Activated T-cell treated with anti-CD3 and anti-CD28 coated beads for 4 hours (primary cell): ENCODE results near the gene VAV3.

Experiments used
- DNase-seq: peaks from one replicate; pipeline ENCODE4 v3.0.0-alpha.2; 2020

VAV3 gene

DNA sequence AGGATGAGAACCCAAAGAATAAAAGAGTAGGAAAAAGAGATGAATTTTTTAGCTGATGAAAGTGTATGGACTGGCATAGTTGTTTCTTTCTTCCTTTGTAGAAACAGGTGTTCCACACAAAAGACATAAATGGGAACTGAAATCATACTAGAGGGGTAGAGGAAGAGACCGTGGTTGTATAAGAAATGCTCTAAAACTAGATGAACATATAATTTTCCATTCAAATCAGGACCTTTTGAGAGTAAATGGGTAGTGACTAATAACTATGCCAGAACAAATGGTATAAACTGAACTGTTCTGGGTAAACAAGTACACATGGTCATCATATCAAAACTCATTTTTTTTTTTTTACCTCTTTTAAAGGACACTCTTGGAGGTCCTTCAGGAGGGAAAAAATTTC lies 344.2 kb downstream of the VAV3 start:
- no peak for DNase-seq

DNA sequence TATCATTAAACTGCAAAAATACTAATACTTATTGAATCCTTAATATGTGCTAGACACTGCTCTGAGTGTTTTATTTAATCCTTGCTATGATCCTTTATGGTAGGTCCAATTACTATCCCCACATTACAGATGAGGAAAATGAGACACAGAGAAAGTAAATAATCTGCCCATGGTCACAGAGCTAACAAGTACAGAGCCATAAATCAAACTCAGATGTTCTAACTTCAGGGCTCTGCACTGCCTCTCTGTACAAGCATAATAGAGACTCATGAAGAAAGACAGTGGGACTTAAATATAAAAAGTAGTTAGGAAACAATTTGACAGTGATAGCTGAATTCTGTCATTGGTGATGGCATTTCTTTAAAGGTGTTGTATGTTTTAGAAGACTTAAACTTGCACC lies 346.4 kb downstream of the VAV3 start:
- DNase-seq = no peak

DNA sequence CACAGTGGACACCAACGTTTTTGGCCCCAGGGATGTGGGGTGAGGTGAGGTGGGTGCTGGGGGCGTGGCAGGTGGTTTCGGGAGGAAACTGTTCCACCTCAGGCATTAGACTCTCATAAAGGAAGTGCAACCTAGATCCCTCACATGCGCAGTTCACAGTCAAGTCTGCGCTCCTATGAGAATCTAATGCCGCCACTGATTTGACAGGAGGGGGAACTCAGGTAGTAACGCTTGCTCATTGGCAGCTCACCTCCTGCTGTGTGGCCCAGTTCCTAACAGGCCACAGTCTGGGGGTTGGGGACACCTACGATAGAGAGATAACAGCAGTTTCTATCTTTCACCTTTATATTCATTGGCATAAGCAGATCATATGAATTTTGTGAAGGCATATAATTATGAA lies 347.1 kb downstream of the VAV3 start:
- DNase-seq = no peak

DNA sequence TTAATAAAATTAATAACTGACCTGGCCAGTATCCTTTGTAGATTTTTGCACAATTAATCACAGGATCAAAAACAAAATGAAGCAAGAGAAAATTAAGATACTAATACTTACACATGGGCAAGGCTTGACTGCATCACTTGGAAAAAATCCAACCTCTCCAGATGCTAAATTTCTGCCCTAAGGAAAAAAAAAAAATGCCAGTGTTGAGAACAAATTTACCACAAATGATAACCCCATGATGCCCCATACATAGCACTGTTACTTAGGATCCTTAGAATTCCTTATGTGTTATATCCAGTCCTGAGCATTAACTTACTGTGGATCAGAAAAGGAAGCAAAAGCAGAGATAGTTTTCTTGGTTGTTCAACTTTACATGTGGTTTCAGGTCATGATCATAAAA lies 347.5 kb downstream of the VAV3 start:
- DNase-seq = no peak

DNA sequence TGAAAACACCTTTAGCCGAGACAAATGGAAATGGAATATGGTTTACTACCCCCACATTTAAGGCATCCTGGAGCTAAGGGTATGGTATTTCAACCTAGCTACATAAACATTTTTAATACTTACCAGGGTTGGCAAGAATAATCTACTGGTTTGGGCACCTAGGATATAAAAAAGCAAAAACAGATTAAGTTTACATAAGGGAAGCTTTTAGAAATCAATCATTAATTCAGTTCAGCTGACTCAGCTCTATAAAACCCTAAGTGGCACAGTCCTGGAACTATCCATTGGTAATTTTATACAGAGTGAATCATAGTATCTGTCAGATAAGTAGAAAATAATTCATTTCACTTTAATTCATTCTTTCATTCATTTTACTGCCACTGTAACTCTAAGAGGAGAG lies 355.2 kb downstream of the VAV3 start:
- no peak for DNase-seq

DNA sequence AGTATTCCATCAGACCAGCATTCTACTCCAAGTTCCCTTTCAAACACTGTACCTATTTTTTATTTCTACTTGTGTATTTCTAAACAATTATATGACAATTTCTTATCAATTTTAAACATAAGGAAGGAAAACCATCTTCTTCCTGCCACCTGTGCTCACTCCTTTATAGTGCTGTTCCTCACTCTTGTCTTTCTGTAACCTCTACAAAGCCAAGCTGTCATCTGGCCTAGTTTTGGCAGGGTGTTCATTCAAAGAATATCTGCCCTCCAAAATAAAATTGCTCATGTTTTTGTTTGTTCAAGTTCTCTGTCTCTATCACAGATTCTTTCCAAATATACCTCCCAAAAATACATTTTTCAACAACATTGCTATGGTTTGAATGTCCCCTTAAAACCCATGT lies 360.2 kb downstream of the VAV3 start:
- DNase-seq = no peak

DNA sequence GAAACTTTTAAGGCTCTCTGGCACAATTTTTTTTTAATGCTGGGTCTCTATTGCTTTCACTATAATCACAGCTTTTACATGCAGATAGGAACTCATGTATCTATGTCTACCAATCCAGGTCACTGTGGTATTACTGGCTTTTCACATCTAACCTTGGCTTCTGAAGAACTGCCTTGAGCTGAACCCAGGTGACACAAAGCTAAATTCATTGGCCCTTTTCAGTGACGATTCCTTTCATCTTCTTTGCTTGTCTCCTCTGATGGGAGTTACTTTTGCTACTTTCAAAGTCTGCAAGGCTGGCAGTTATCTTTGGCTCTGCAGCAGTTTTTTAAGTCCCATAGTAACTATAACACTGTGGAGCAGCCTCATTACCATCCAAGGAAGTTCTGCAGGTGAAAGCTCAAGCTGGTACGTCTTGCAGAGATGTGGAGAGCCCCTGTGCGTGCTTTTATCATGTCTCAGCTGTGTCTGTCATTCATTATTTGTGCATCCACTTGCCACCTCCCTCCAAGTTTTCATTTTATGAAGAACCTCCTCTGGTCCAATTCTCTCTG lies 364.3 kb downstream of the VAV3 start:
- DNase-seq = no peak

DNA sequence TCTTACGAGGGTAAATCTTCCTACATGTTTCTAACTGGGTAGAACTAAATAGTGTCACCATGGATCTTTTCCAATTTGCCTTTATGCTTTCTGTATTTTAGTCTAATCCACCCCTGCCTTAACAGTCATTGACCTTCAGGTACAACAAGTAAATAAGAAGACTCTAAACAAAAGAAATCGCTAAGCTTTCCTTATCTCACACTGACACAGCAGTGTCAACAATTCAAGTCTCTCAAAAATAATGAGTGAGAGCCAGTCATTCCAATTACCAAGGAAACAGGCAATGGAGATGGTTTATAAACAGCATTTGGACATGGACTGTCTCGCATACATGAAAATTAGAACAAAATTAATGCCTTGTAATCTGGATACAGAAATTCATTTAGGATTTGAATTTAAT lies 365.8 kb downstream of the VAV3 start:
- no peak for DNase-seq

DNA sequence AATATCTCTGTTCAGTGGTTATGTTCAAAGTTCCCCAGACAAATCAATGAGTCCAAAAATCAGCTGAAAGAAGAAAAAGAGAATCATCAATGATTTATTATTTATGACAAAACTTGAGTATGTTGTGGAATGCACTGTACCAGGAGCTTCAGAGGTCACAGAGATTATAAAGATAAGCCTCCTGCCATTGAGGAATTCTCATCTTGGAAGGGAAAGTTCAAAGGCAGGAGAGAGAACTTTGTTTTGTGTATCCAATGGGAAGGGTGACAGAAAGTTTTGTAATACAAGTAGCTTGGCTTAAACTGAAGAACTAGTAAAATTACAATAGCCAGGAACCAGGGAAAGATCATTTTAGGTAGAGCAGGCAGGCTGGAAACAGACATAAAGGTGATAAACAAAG lies 367.7 kb downstream of the VAV3 start:
- DNase-seq = no peak

DNA sequence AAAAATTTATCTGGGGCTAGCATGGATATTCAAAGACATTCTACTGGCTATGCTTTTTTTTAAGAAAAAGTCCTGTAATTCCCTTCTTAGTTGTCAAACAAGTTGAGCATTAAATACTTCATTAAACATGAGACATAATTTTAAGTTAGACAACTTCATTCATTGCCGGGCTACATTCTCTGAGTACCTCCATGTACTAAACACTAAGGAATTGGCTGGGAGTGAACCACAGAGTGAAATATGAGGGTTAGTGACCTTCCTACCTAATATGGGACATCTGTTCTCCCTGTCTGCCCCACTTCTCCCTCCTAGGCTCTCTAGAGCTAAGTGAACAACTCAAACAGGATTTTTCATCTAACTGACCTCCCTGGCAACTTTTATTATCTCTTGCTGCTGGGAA lies 370.4 kb downstream of the VAV3 start:
- no peak for DNase-seq

DNA sequence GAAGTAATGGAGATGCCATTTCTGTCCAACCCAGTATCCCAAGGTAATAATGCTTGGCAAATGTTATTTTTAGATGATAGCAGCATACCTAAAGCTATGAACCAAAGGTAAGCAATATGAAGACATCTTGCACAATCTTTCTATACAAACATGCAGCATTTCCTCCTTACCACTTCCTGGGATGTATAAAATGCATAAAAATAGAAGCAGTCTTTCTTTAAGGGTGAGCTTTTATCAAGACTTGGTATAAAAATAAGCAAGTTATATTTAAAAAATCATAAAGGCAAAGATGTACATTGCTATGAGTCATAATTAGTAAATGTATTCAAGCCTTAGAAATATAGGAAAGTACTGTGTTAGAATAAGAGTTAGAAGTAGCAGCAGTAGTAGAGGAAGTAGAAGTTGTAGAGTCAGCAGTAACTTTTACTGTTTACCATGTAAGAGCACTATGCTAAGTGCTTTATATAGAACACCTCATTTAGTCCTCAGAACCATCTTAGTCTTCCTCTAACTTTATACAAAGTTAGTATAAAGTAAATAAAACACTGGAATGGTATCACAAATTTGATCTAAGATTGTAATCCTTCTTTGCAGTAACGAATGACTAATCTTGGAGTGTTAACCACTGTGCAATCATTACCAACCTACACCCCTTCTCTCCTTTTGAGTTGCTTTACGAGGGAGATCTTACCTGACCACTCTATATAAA lies 371.3 kb downstream of the VAV3 start:
- no peak for DNase-seq

DNA sequence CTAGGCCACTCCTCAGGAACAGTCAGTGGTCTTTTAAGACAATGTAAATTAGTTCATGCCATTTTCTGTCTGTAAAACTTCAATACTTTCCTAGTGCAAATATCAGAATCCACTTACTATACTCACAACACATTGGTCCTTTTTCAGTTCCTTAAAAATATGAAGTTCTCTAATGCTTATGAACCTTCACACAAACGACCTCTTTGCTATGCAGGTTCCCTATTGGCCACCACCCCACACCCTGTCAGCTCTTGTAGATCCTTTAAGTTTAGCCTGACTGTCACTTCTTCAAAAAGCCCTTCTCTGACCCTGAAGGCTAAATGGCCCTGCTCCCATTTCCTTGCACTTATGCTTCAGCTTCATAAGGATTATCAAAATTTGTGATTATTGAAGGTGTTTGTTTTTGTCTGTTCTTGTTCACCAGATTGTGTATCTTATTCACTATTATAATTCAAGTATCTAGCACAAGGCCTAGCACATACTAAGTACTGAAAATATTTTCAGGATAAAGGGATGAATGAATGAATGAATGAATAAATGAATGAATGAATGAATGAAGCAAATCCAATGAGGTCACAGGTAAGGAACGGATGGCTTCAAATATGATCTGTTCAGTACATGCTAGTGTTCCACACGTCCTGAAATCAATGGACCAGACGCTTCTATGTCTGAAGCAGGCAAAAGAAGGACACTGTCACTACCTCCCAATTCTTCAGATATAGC lies 373.9 kb downstream of the VAV3 start:
- DNase-seq = no peak

DNA sequence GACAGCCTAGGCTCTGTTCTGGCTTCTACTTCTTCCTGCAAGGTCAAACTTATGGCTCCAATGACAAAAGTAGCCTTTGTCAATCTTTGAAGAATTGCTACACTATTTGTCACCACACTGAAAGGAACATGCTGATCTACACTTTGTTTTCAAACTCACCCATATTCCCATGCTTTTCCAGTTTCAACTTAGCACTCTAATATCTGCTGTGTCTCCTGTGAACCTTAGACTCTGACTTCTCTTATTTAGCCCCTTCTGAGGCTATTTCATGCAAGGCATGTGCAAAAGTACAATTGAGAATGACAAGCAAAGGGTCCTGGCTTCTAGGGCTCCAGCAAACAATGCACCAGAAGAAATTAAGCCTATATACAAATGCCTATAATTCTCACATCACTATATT lies 374.9 kb downstream of the VAV3 start:
- no peak for DNase-seq

DNA sequence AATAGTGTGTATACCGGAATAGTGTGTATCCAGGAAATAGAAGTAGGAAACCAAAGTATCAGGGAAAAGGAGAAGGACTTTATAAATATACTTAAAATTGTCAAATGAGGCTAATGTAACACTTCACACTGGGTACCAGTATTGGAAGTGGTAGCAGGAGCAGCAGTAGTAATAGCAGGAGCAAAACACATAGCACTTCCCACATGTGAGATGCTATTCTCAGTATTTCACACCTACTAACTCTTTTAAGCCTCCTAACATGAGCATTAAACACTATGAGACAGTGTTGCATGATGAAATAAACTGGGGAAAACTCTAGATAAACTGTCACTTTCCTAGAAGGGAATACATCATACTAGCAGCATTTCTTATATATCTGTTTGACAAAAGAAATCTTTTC lies 376.7 kb downstream of the VAV3 start:
- DNase-seq = no peak

DNA sequence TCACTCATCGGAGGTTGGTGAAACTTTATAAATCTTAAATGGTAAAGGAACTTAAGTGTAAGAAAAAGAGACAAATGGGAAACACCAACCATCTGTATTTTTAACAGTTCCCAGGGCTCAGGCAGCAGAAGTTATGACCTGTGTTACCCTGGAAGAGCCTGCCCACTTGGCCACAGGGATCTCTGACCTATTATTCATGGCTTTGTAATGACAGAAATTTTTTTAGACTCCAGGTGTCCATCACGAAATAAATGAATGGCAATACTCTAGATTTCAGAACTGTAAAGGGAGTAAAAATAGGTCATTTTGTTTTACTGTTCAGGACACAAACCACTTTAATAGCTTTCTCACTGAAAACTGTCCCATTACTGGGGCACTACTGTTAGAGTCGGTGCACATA lies 389.8 kb downstream of the VAV3 start:
- no peak for DNase-seq

DNA sequence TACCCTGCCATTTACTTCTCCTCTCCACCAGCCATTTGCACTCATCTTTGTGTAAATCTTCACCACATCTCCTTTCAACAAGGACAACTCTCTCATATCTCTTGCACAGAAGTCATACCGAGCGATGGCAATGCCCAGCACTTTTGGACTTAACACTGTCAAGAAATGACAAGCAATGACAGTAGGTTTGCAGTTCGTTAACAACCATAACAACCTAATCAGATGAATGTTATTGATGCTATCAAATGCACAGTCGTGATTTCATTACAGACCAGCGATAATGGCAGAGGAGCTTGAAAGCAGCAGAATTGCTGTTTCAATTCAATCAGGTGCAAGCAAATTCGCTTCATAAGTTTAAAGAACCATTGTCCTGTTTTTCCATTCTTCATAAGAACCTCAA lies 390.9 kb downstream of the VAV3 start:
- no peak for DNase-seq

DNA sequence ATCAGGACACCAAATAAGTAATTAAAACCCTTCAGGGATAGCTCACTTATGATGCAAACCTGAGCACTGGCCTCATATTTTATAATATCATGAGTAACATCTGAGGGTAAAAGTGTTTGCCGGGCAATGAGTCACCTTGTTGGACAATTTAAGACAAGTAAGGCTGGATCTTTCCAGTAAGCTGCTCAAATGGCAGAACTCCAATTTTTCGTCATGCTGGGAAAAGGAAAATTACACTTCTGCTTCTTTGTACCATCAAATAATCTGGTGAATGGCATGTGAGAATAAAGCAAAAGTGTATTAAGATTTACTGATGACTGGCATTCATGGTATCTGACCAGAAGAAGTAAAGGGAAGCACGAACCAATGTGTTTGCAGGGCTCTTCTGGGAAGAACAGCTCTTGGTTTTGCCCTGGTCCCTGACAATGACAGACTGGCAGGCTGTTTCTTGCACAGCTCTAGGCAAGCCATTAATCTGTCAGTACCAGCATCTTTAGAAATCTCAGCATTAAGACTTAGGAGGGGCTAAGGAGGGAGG lies 392.2 kb downstream of the VAV3 start:
- DNase-seq = no peak

DNA sequence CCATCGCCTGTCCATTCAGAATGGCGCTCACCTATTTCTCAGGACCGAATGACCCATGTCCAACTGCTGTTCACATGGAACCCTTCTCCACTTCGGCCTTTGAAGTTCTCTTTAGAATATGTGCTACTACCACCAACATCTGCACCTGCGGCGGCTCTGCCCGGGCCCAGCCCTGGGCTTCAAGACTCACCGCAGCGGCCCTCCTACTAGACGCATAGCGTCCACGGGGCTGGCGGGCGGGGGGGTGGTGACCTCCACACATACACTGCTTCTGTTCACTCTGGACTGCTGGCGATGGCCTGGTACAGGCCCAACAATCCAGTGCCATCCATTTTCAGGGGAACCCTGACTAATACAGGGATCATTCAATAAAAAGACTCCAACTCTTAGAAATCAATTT lies 394.2 kb downstream of the VAV3 start:
- no peak for DNase-seq

DNA sequence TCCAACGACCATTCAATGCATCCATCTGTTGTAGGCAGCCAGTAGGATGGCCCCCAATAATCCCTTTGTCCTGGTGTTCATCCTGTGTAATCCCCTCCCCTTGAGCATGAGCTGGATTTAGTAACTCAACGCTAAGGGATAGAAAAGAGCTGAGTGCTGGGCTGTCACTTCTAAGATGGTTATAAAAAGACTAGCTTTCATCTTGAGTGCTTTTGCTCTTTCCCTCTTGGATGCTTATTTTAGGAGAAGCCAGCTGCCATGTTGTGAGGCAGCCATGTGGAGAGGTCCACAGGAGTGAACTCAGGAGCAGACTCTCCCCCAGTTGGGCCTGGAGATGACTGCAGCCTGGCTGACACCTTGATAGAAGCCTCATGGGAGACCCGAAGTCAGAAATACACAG lies 401.5 kb downstream of the VAV3 start:
- DNase-seq = no peak

DNA sequence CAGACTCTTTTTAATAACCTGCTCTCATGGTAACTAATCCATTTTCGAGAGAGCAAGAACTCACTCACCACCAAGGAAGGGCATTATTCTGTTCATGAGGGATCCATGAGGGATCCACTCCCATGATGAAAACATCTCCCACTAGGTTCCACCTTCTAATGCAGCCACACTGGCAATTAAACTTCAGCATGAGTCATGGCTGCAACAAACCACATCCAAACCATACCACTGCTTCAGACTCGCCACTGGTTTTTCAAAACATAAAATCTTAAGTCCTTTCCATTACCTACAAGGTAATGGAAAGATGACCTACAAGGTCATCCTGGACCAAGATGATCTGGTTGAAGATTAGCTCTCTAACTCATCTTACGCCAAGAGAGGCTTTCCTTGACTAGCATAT lies 405.1 kb downstream of the VAV3 start:
- DNase-seq = no peak

DNA sequence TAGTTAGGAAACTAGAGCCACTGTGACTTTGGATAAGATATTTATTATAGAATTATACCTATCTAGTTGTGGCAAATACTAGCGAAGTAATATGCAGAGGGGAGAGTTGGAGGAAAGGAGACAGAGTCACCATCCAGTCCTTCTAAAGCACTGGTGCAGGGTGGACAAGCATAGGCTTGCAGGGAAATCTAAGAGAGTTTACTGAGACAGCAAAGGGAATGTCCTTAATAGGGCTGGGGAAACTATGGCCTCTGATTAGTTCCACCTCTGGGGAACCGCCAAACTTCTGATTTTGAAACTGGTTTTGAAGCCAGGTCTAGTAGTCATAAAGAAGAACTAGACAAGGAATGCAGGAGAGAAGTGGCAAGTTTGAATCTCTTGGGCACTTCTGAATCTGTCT lies 407.9 kb downstream of the VAV3 start:
- no peak for DNase-seq

DNA sequence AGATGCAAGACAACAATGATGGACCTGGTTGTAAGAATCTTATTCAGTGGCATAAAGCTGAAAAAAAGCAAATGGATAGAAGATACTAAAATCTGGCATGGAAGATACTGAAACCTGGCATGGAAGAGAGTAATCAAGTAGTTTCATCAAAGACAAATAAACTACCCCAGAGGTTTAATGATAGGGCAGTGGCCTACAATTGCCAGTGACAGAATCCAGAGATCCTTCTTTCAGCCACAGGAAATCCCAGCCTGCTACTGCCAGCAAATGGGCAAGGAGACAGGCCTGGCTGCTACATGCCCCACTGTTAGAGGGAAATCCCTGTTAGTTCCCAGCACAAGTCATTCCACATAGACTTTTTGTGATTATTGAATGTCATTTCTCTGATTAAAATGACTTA lies 409.4 kb downstream of the VAV3 start:
- no peak for DNase-seq

DNA sequence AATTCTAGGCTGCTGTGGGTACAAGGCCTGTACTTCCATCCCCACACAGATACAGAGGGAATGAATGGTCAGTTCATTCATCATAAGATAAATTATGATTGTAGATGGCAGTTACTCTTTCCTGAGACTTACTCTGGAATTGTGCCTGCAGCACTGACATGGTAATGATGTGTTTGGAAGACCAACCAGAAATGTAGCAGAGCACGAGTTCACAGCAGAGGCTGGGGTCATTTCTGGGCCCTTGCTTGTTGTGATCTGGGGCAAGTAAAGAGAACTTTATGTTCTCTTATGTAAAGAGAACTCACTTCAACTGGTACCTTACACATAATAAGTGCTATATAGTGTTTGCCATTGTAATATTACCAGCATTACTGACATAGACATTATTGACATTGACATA lies 412.2 kb downstream of the VAV3 start:
- no peak for DNase-seq

DNA sequence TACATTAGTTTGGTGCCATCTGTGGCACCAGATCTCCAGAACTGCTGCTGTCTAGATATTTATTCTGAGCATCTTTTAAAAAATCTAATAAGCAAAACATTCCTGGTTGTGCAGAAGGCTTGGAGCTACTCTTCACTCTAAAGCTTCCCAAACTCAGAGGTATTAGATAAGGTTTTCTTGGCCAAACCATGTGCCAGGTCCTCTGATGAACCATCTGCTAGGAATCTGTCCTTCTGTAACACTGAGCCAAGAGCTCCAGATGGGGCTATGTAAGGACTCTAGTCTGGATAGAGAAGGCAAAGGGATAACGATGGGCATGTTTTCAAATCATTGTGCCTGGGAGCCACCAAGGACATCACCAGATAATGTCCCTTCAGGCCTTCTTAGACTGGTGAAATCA lies 413.5 kb downstream of the VAV3 start:
- no peak for DNase-seq

DNA sequence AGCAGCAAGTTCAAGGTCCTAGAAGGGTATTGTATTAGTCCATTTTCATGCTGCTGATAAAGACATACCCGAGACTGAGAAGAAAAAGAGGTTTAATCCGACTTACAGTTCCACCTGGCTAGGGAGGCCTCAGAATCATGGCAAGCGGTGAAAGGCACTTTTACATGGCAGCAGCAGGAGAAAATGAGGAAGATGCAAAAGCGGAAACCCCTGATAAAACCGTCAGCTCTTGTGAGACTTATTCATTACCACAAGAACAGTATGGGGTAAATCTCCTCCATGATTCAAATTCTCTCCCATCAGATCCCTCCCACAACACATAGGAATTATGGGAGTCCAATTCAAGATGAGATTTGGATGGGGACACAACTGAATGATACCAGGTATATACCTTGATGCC lies 414.6 kb downstream of the VAV3 start:
- no peak for DNase-seq
